ENCODE data around the gene ZNF618.

ZNF618 gene

GRCh38 chr9:113984639-113985380, 108.7 kb downstream of the ZNF618 start:
- Mint-ChIP-seq H3K9me3 (no peaks in the 10 kb centered on the region), H3K27me3 (ENCODE audit: low read depth) (no peaks in the 10 kb centered on the region), H3K4me1 (ENCODE audit: low read depth) (no peaks in the 10 kb centered on the region), H3K27ac (no peak overlapping the region), H3K4me3 (no peak overlapping the region), H3K36me3 (ENCODE audit: low read depth) (no peaks in the 10 kb centered on the region)

GRCh38 chr9:113985968-113986585, 110.0 kb downstream of the ZNF618 start:
- H3K9me3 Mint-ChIP-seq: no peaks in the 10 kb centered on the region
- H3K4me1 Mint-ChIP-seq (ENCODE audit: low read depth): no peaks in the 10 kb centered on the region
- no peaks in the 10 kb centered on the region for H3K27me3 Mint-ChIP-seq (ENCODE audit: low read depth)
- no peaks in the 10 kb centered on the region for H3K36me3 Mint-ChIP-seq (ENCODE audit: low read depth)
- H3K4me3 Mint-ChIP-seq: no peak overlapping the region
- H3K27ac Mint-ChIP-seq: no peak overlapping the region

- Mint-ChIP-seq H3K9me3 (no peaks in the 10 kb centered on the region), H3K36me3 (ENCODE audit: low read depth) (no peaks in the 10 kb centered on the region), H3K4me1 (ENCODE audit: low read depth) (no peaks in the 10 kb centered on the region), H3K27ac (no peak overlapping the region), H3K4me3 (no peak overlapping the region), H3K27me3 (ENCODE audit: low read depth) (no peaks in the 10 kb centered on the region)
Measured at GRCh38 chr9:113986931-113987330, 110.8 kb downstream of the ZNF618 start.

GRCh38 chr9:113987526-113987925, 111.4 kb downstream of the ZNF618 start:
- Mint-ChIP-seq H3K9me3 (no peaks in the 10 kb centered on the region), H3K4me1 (ENCODE audit: low read depth) (no peaks in the 10 kb centered on the region)

GRCh38 chr9:113988385-113989016, 112.4 kb downstream of the ZNF618 start:
- peaks cover 3% of the 10 kb centered on the region for H3K4me1 Mint-ChIP-seq (ENCODE audit: low read depth)
- no peaks in the 10 kb centered on the region for H3K36me3 Mint-ChIP-seq (ENCODE audit: low read depth)
- no peaks in the 10 kb centered on the region for H3K27me3 Mint-ChIP-seq (ENCODE audit: low read depth)
- no peaks in the 10 kb centered on the region for H3K9me3 Mint-ChIP-seq
- no peak overlapping the region for H3K27ac Mint-ChIP-seq
- no peak overlapping the region for H3K4me3 Mint-ChIP-seq

More at GRCh38 chr9:113987526-113987925, 111.4 kb downstream of the ZNF618 start:
- Mint-ChIP-seq H3K36me3 (ENCODE audit: low read depth) (no peaks in the 10 kb centered on the region), H3K4me3 (no peak overlapping the region), H3K27ac (no peak overlapping the region), H3K27me3 (ENCODE audit: low read depth) (no peaks in the 10 kb centered on the region)

- H3K36me3 Mint-ChIP-seq (ENCODE audit: low read depth): no peaks in the 10 kb centered on the region
- no peaks in the 10 kb centered on the region for H3K27me3 Mint-ChIP-seq (ENCODE audit: low read depth)
- no peak overlapping the region for H3K27ac Mint-ChIP-seq
- peaks cover 3% of the 10 kb centered on the region for H3K4me1 Mint-ChIP-seq (ENCODE audit: low read depth)
- H3K9me3 Mint-ChIP-seq: no peaks in the 10 kb centered on the region
- H3K4me3 Mint-ChIP-seq: no peak overlapping the region
Measured at GRCh38 chr9:113989017-113989713, 113.1 kb downstream of the ZNF618 start.

- Mint-ChIP-seq H3K4me3 (no peak overlapping the region), H3K27ac (no peak overlapping the region), H3K4me1 (ENCODE audit: low read depth) (peaks cover 3% of the 10 kb centered on the region), H3K27me3 (ENCODE audit: low read depth) (no peaks in the 10 kb centered on the region), H3K9me3 (no peaks in the 10 kb centered on the region), H3K36me3 (ENCODE audit: low read depth) (no peaks in the 10 kb centered on the region)
Measured at GRCh38 chr9:113989714-113990569, 113.8 kb downstream of the ZNF618 start.

- H3K27me3 Mint-ChIP-seq (ENCODE audit: low read depth): peaks cover 4% of the 10 kb centered on the region
- no peak overlapping the region for H3K4me3 Mint-ChIP-seq
- no peak overlapping the region for H3K27ac Mint-ChIP-seq
- H3K9me3 Mint-ChIP-seq: no peaks in the 10 kb centered on the region
- H3K36me3 Mint-ChIP-seq (ENCODE audit: low read depth): no peaks in the 10 kb centered on the region
- peaks cover 3% of the 10 kb centered on the region for H3K4me1 Mint-ChIP-seq (ENCODE audit: low read depth)
Measured at GRCh38 chr9:113990570-113990907, 114.4 kb downstream of the ZNF618 start.

- peaks cover 3% of the 10 kb centered on the region for H3K4me1 Mint-ChIP-seq (ENCODE audit: low read depth)
- H3K27ac Mint-ChIP-seq: no peak overlapping the region
- H3K27me3 Mint-ChIP-seq (ENCODE audit: low read depth): peaks cover 4% of the 10 kb centered on the region
- H3K9me3 Mint-ChIP-seq: no peaks in the 10 kb centered on the region
- H3K4me3 Mint-ChIP-seq: no peak overlapping the region
- no peaks in the 10 kb centered on the region for H3K36me3 Mint-ChIP-seq (ENCODE audit: low read depth)
Measured at GRCh38 chr9:113990975-113991471, 114.9 kb downstream of the ZNF618 start.

GRCh38 chr9:113991714-113992113, 115.6 kb downstream of the ZNF618 start:
- Mint-ChIP-seq H3K4me1 (ENCODE audit: low read depth) (peaks cover 3% of the 10 kb centered on the region), H3K36me3 (ENCODE audit: low read depth) (no peaks in the 10 kb centered on the region), H3K9me3 (no peaks in the 10 kb centered on the region), H3K4me3 (no peak overlapping the region), H3K27ac (no peak overlapping the region), H3K27me3 (ENCODE audit: low read depth) (peaks cover 4% of the 10 kb centered on the region)

GRCh38 chr9:113992276-113992951, 116.3 kb downstream of the ZNF618 start:
- Mint-ChIP-seq H3K4me3 (no peak overlapping the region), H3K9me3 (no peaks in the 10 kb centered on the region), H3K4me1 (ENCODE audit: low read depth) (peaks cover 3% of the 10 kb centered on the region), H3K36me3 (ENCODE audit: low read depth) (no peaks in the 10 kb centered on the region), H3K27ac (no peak overlapping the region), H3K27me3 (ENCODE audit: low read depth) (peaks cover 4% of the 10 kb centered on the region)

GRCh38 chr9:113992994-113993393, 116.9 kb downstream of the ZNF618 start:
- Mint-ChIP-seq H3K27ac (no peak overlapping the region), H3K4me1 (ENCODE audit: low read depth) (peaks cover 3% of the 10 kb centered on the region), H3K4me3 (no peak overlapping the region)

GRCh38 chr9:113993838-113994540, 117.9 kb downstream of the ZNF618 start:
- H3K4me3 Mint-ChIP-seq: no peak overlapping the region

More at GRCh38 chr9:113992994-113993393, 116.9 kb downstream of the ZNF618 start:
- Mint-ChIP-seq H3K36me3 (ENCODE audit: low read depth) (no peaks in the 10 kb centered on the region), H3K9me3 (no peaks in the 10 kb centered on the region), H3K27me3 (ENCODE audit: low read depth) (peaks cover 4% of the 10 kb centered on the region)

More at GRCh38 chr9:113993838-113994540, 117.9 kb downstream of the ZNF618 start:
- no peaks in the 10 kb centered on the region for H3K9me3 Mint-ChIP-seq
- H3K27me3 Mint-ChIP-seq (ENCODE audit: low read depth): peaks cover 4% of the 10 kb centered on the region
- no peaks in the 10 kb centered on the region for H3K36me3 Mint-ChIP-seq (ENCODE audit: low read depth)
- peaks cover 3% of the 10 kb centered on the region for H3K4me1 Mint-ChIP-seq (ENCODE audit: low read depth)
- H3K27ac Mint-ChIP-seq: no peak overlapping the region

Data from T-helper 1 cell treated with Interleukin-12 subunit alpha and Interleukin-12 subunit beta and Interleukin-4 antibody, amounts not matched to agents 30 μg/mL and 1 μg/mL, for 36 hours (primary cell).